Upper lobe of left lung (tissue), 6 donors: ENCODE data around the gene SAMD3. TPM values are rescaled to one million over a fixed set of nuclear protein-coding genes. Genes with fewer than 3 reads are reported as not detected.

Experiments used
- ATAC-seq, 2 donors: fragments of 200-7000 bp; cut with Tn5 transposase; one replicate each; pipeline ENCODE4 v1.9.1; 2022; ENCODE audit warnings: mild to moderate bottlenecking in 2 of 2, moderate library complexity in 2 of 2; ENCODE audit not compliant: low FRiP score in 2 of 2
- DNase-seq, 2 donors: peaks; one replicate each; pipeline ENCODE4 v3.0.0-alpha.2; 2019 to 2020
- H3K27ac ChIP-seq, 4 donors: fragments of 200-600 bp; sonication (generic); one replicate each; pipeline ENCODE4 v1.5.1; 2016 to 2019
- H3K27me3 ChIP-seq, 4 donors: fragments of 200-600 bp; sonication (generic); one replicate each; pipeline ENCODE4 v1.5.1; 2017 to 2019
- H3K36me3 ChIP-seq, 4 donors: fragments of 200-600 bp; sonication (generic); one replicate each; pipeline ENCODE4 v1.5.1; 2016 to 2019
- H3K4me1 ChIP-seq, 4 donors: fragments of 200-600 bp; sonication (generic); one replicate each; pipeline ENCODE4 v1.5.1; 2018 to 2019
- H3K4me3 ChIP-seq, 4 donors: fragments of 200-600 bp; sonication (generic); one replicate each; pipeline ENCODE4 v1.5.1; 2017 to 2019; ENCODE audit warnings: mild to moderate bottlenecking in 2 of 4, moderate library complexity in 1 of 4
- H3K9me3 ChIP-seq, 4 donors: fragments of 200-600 bp; sonication (generic); one replicate each; pipeline ENCODE4 v1.5.1; 2018 to 2019
- CTCF ChIP-seq, 6 experiments: fragments of 450-650 bp in 4 of 6; fragments of 200-600 bp in 2 of 6; sonication (generic) in 2 of 6; IDR thresholded peaks; one replicate each; pipeline ENCODE4 v1.5.1; 2016 to 2019; ENCODE audit warnings: antibody characterized with exemption in 6 of 6
- EP300 ChIP-seq, 4 donors: sonication (generic); formaldehyde crosslinking; IDR thresholded peaks; one replicate each; pipeline ENCODE4 v1.5.1; 2017; ENCODE audit warnings: antibody characterized with exemption in 4 of 4, control low read depth in 2 of 4
- POLR2A ChIP-seq, 4 donors: fragments of 450-650 bp; IDR thresholded peaks; one replicate each; pipeline ENCODE4 v1.5.1; 2016 to 2017; ENCODE audit warnings: antibody characterized with exemption in 4 of 4, mild to moderate bottlenecking in 2 of 4
- POLR2AphosphoS5 ChIP-seq, 2 donors: sonication (generic); formaldehyde crosslinking; IDR thresholded peaks; one replicate each; pipeline ENCODE4 v1.5.1; 2017; ENCODE audit warnings: antibody characterized with exemption in 2 of 2
- WGBS, 2 donors: methylation state at CpG; one replicate each; pipeline ENCODE4 v1.1.5; 2017 to 2018; 5-methylcytosine and 5-hydroxymethylcytosine counted together
- total RNA-seq, 6 donors: library from RNA; depleted of rRNA in 4 of 6; stranded (reverse); fragments of >200 nt in 4 of 6; gene quantifications; one replicate each; pipeline versions ENCODE4 v1.1.0 to v1.2.1, GENCODE V29; 2016 to 2021
- donor health status: DM: no; HTN: no; CAD: no; lungs with moderate emphysema.
- donor health status: DM: no; HTN: yes; CAD: no; lungs with severe emphysema.

SAMD3 gene
- total RNA-seq, 6 donors from 2014 or later: 2.8 to 11.4 (median 5.2) TPM

DNA sequence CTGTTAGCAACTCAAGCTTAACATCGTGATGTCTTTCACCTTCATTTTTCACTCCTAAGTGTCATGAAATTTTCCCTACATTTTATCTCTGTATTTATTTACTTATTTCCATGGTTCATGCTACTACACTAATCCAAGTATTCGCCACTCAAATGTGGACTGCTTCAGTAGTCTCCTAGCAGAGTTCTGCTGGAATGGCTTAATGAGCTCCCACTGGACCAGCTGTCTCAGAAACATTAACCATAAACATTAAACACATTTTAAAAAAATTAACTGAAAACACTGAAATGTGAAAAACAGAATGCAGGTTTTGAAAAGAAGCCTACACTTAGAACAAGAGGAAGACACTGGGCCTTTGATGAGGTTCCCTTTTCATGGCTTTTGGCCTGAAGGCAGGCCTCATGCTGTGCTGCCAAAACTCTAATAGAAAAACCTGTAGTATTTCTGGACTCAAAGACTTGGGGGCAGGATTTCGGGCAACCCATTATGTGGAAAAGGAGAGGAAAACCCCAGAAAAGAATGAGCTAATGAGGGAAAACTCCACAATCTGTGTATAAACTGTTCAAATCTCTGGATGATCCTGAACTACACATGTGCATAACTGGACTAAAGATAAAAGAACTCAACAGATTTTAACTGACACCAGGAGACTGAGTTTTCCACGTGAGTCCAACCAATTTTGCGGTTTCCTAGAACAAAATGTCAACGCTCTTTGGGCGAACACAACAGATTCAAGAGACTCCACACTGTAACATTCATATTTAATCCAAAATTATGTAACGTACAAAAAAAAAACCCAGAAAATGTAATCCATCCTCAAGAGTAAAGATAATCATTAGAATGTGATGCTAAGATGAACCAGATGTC is 33.0 kb downstream of the SAMD3 start:
- H3K27me3 ChIP-seq: no peaks in the 10 kb centered on the region
- WGBS, 2 donors: 86 to 89% methylated on average over 8 of the region's 8 CpGs
- no peaks in the 10 kb centered on the region for H3K4me1 ChIP-seq
- TF ChIP-seq CTCF (IDR thresholded peaks at IDR 0.05): no peak
- TF ChIP-seq EP300 (IDR thresholded peaks at IDR 0.05): no peak
- no peak for TF ChIP-seq POLR2A (IDR thresholded peaks at IDR 0.05)
- TF ChIP-seq POLR2AphosphoS5 (IDR thresholded peaks at IDR 0.05): no peak
- H3K9me3 ChIP-seq: no peaks in the 10 kb centered on the region
- no peak overlapping the region for H3K27ac ChIP-seq
- DNase-seq (no peak), ATAC-seq (no peak)
- H3K36me3 ChIP-seq: no peaks in the 10 kb centered on the region
- no peak overlapping the region for H3K4me3 ChIP-seq

GRCh38 chr6:130188207-130188899 is 34.4 kb downstream of the SAMD3 start:
- Histone ChIP-seq H3K4me3 (no peak overlapping the region), H3K4me1 (no peaks in the 10 kb centered on the region), H3K9me3 (no peaks in the 10 kb centered on the region), H3K27ac (no peak overlapping the region), H3K36me3 (no peaks in the 10 kb centered on the region), H3K27me3 (no peaks in the 10 kb centered on the region)
- TF ChIP-seq EP300 (IDR thresholded peaks at IDR 0.05): no peak
- TF ChIP-seq CTCF (IDR thresholded peaks at IDR 0.05): no peak
- no peak for TF ChIP-seq POLR2A (IDR thresholded peaks at IDR 0.05)
- no peak for TF ChIP-seq POLR2AphosphoS5 (IDR thresholded peaks at IDR 0.05)
- DNase-seq: no peak
- no peak for ATAC-seq
- 81 to 82% methylated on average over 6 of the region's 6 CpGs for WGBS, 2 donors

- WGBS, 2 donors: 75 to 76% methylated on average over 3 of the region's 3 CpGs
These were observed 35.2 kb downstream of the SAMD3 start for GRCh38 chr6:130187335-130188206.

GRCh38 chr6:130185658-130186057 is 37.1 kb downstream of the SAMD3 start:
- ATAC-seq (no peak), DNase-seq (no peak)
- Histone ChIP-seq H3K4me3 (no peak overlapping the region), H3K27me3 (no peaks in the 10 kb centered on the region), H3K9me3 (no peaks in the 10 kb centered on the region), H3K36me3 (no peaks in the 10 kb centered on the region), H3K4me1 (no peaks in the 10 kb centered on the region), H3K27ac (no peak overlapping the region)
- WGBS, 2 donors: 93 to 98% methylated on average over 3 of the region's 3 CpGs
- TF ChIP-seq EP300 (IDR thresholded peaks at IDR 0.05) (no peak), CTCF (IDR thresholded peaks at IDR 0.05) (no peak), POLR2A (IDR thresholded peaks at IDR 0.05) (no peak), POLR2AphosphoS5 (IDR thresholded peaks at IDR 0.05) (no peak)

More at GRCh38 chr6:130187335-130188206, 35.2 kb downstream of the SAMD3 start:
- H3K4me1 ChIP-seq: no peaks in the 10 kb centered on the region
- H3K4me3 ChIP-seq: no peak overlapping the region
- ATAC-seq (no peak), DNase-seq (no peak)
- no peaks in the 10 kb centered on the region for H3K27me3 ChIP-seq
- no peaks in the 10 kb centered on the region for H3K36me3 ChIP-seq
- H3K27ac ChIP-seq: no peak overlapping the region
- TF ChIP-seq POLR2A (IDR thresholded peaks at IDR 0.05): no peak
- no peak for TF ChIP-seq CTCF (IDR thresholded peaks at IDR 0.05)
- TF ChIP-seq POLR2AphosphoS5 (IDR thresholded peaks at IDR 0.05): no peak
- TF ChIP-seq EP300 (IDR thresholded peaks at IDR 0.05): no peak
- no peaks in the 10 kb centered on the region for H3K9me3 ChIP-seq
